HG03060 (cell line): ENCODE results near the gene TOR1B.

ENCODE experiments used
- ATAC-seq: cut with Tn5 transposase; IDR thresholded peaks from one replicate; pipeline ENCODE4 v1.9.1; 2021; ENCODE audit warnings: low read depth, moderate number of reproducible peaks; ENCODE audit not compliant: unreplicated experiment

Gene TOR1B

GRCh38 chr9:129812385-129812784 lies 9.4 kb downstream of the TOR1B start:
- ATAC-seq: no peak

GRCh38 chr9:129813661-129814060 lies 10.7 kb downstream of the TOR1B start:
- ATAC-seq: no peak

GRCh38 chr9:129814432-129815223 lies 11.6 kb downstream of the TOR1B start:
- ATAC-seq: no peak

GRCh38 chr9:129815278-129815677 lies 12.3 kb downstream of the TOR1B start:
- ATAC-seq: no peak

GRCh38 chr9:129816501-129817435 lies 13.8 kb downstream of the TOR1B start:
- no peak for ATAC-seq

GRCh38 chr9:129822898-129823541 lies 20.0 kb downstream of the TOR1B start:
- ATAC-seq: no peak

GRCh38 chr9:129823542-129823934 lies 20.6 kb downstream of the TOR1B start:
- ATAC-seq: no peak

GRCh38 chr9:129823935-129824601 lies 21.1 kb downstream of the TOR1B start, which contains the start of gene TOR1A:
TSS of gene TOR1A (minus strand) at chr9:129824136. CDS start at chr9:129824085, 51 bp downstream.
- peak; percentile 78 for ATAC-seq

GRCh38 chr9:129826344-129826743 lies 23.4 kb downstream of the TOR1B start:
- ATAC-seq: no peak

GRCh38 chr9:129826759-129827158 lies 23.8 kb downstream of the TOR1B start:
- no peak for ATAC-seq

- ATAC-seq: no peak
Observed at GRCh38 chr9:129828051-129828450, 25.1 kb downstream of the TOR1B start.

GRCh38 chr9:129828969-129829368 lies 26.0 kb downstream of the TOR1B start:
- no peak for ATAC-seq

GRCh38 chr9:129832982-129833381 lies 30.0 kb downstream of the TOR1B start:
- no peak for ATAC-seq

GRCh38 chr9:129834489-129835127 lies 31.6 kb downstream of the TOR1B start:
- ATAC-seq: peak; percentile 8

GRCh38 chr9:129835128-129835859 lies 32.3 kb downstream of the TOR1B start, which contains the start of the genes C9orf78 and USP20:
TSS of gene C9orf78 (minus strand) at chr9:129835275. CDS start at chr9:129835221, 54 bp downstream.
TSS of gene USP20 (plus strand) at chr9:129835458. CDS start at chr9:129852556, 17,098 bp downstream.
- peak; percentile 56 for ATAC-seq

- ATAC-seq: no peak
Observed at GRCh38 chr9:129835860-129836223, 32.9 kb downstream of the TOR1B start.

- no peak for ATAC-seq
Observed at GRCh38 chr9:129836311-129837007, 33.5 kb downstream of the TOR1B start.

GRCh38 chr9:129838707-129839259 lies 35.8 kb downstream of the TOR1B start:
- no peak for ATAC-seq
